Common myeloid progenitor, CD34-positive (primary cell): ENCODE results near the gene LILRB3.
"Not testable (repeated sequence)": the region's sequence is repeated elsewhere in the genome, so short reads cannot be mapped to it uniquely, and the experiment has no call there.

Experiments
- CTCF ChIA-PET: fragments of 350-600 bp; sonication (Branson Sonifier 250); formaldehyde crosslinking; loops from one replicate; lab custom pipeline; 2021; ENCODE audit warnings: antibody characterized with exemption; lab: Charles Lee
- POLR2A ChIA-PET: fragments of 350-600 bp; sonication (Branson Sonifier 250); formaldehyde crosslinking; loops from one replicate; lab custom pipeline; 2021; ENCODE audit warnings: antibody characterized with exemption; lab: Charles Lee
- DNase-seq, 3 donors: peaks; one replicate each; pipeline versions ENCODE4 v3.0.0 to v3.0.0-alpha.2; 2013
- H3K27ac ChIP-seq, 2 experiments: 1 replicate in 1 of 2; 2 replicates in 1 of 2; pipeline ENCODE4 v1.7.0; 2013; ENCODE audit warnings: inconsistent platforms in 2 of 2, low read length in 2 of 2, mild to moderate bottlenecking in 2 of 2, low read depth in 1 of 2, moderate library complexity in 1 of 2; ENCODE audit not compliant: severe bottlenecking in 2 of 2, insufficient read depth in 1 of 2, poor library complexity in 1 of 2
- H3K27me3 ChIP-seq, 5 experiments: replicated peaks in 2 of 5; 1 replicate in 3 of 5; 2 replicates in 2 of 5; pipeline versions ENCODE4 v1.6.1 to v1.7.0; 2013; ENCODE audit warnings: low read length in 4 of 5, mild to moderate bottlenecking in 2 of 5, moderate library complexity in 2 of 5, inconsistent platforms in 1 of 5; ENCODE audit not compliant: insufficient read depth in 5 of 5, control insufficient read depth in 4 of 5
- H3K36me3 ChIP-seq, 4 experiments: 1 replicate in 2 of 4; 2 replicates in 2 of 4; pipeline versions ENCODE4 v1.6.1 to v1.7.0; 2013; ENCODE audit warnings: low read length in 3 of 4, control low read depth in 1 of 4, mild to moderate bottlenecking in 1 of 4; ENCODE audit not compliant: control insufficient read depth in 4 of 4, insufficient read depth in 4 of 4
- H3K4me1 ChIP-seq, 4 experiments: 1 replicate in 3 of 4; 2 replicates in 1 of 4; pipeline versions ENCODE4 v1.6.1 to v1.7.1; 2013; ENCODE audit warnings: low read length in 3 of 4, mild to moderate bottlenecking in 3 of 4, control low read depth in 1 of 4, inconsistent platforms in 1 of 4, moderate library complexity in 1 of 4; ENCODE audit not compliant: control insufficient read depth in 4 of 4, insufficient read depth in 4 of 4; ENCODE audit errors: control extremely low read depth in 1 of 4
- H3K4me3 ChIP-seq, 7 experiments: 1 replicate in 4 of 7; 2 replicates in 3 of 7; pipeline versions ENCODE4 v1.5.1 to v1.7.0; 2013; ENCODE audit warnings: mild to moderate bottlenecking in 7 of 7, low read length in 6 of 7, moderate library complexity in 6 of 7, inconsistent platforms in 2 of 7, low read depth in 2 of 7, control low read depth in 1 of 7; ENCODE audit not compliant: insufficient read depth in 4 of 7, control insufficient read depth in 1 of 7; ENCODE audit errors: extremely low read depth in 1 of 7
- H3K9me3 ChIP-seq, 5 experiments: 1 replicate in 4 of 5; 2 replicates in 1 of 5; pipeline versions ENCODE4 v1.6.1 to v1.7.1; 2013; ENCODE audit warnings: low read length in 4 of 5, mild to moderate bottlenecking in 2 of 5, inconsistent platforms in 1 of 5, low read depth in 1 of 5, moderate library complexity in 1 of 5; ENCODE audit not compliant: control insufficient read depth in 4 of 5, insufficient read depth in 2 of 5; ENCODE audit errors: control extremely low read depth in 1 of 5
- WGBS: methylation state at CpG from one replicate; pipeline ENCODE4 v1.1.5; 2013; ENCODE audit not compliant: insufficient coverage; 5-methylcytosine and 5-hydroxymethylcytosine counted together

LILRB3 gene

GRCh38 chr19:54218960-54219661, 3.7 kb downstream of the LILRB3 start:
- 97% methylated on average over 19 of the region's 27 CpGs for WGBS
- no peak overlapping the region for H3K4me3 ChIP-seq
- POLR2A ChIA-PET = no interaction called here
- CTCF ChIA-PET = interaction anchor here (1.2 kb wide), 2 partner anchors 13 to 19 kb away, joined by 3 read pairs; partner anchors contain the start of gene RPS9
- no peaks in the 10 kb centered on the region for H3K27me3 ChIP-seq
- H3K27ac ChIP-seq = no peak overlapping the region
- no peaks in the 10 kb centered on the region for H3K9me3 ChIP-seq
- peaks cover 0 to 6% (median 3%) of the 10 kb centered on the region in 4 experiments for H3K4me1 ChIP-seq
- no peak for DNase-seq
- peaks cover 0 to 8% (median 0%) of the 10 kb centered on the region in 4 experiments for H3K36me3 ChIP-seq

- DNase-seq = no peak
- peaks cover 0 to 5% (median 2%) of the 10 kb centered on the region in 4 experiments for H3K4me1 ChIP-seq
- H3K27ac ChIP-seq = no peak overlapping the region
- no peaks in the 10 kb centered on the region for H3K27me3 ChIP-seq
- 99% methylated on average over 8 of the region's 8 CpGs for WGBS
- no peaks in the 10 kb centered on the region for H3K9me3 ChIP-seq
- H3K4me3 ChIP-seq = no peak overlapping the region
- peaks cover 0 to 8% (median 0%) of the 10 kb centered on the region in 4 experiments for H3K36me3 ChIP-seq
- CTCF ChIA-PET = interaction anchor here (1.2 kb wide), 1 partner anchor 14 kb away, joined by 3 read pairs; no protein-coding TSS in a partner anchor
- POLR2A ChIA-PET = no interaction called here
Observed at GRCh38 chr19:54218259-54218658, 4.5 kb downstream of the LILRB3 start.

GRCh38 chr19:54217517-54218247, 5.1 kb downstream of the LILRB3 start:
- H3K4me3 ChIP-seq, DNase-seq, POLR2A ChIA-PET, H3K4me1 ChIP-seq, H3K27ac ChIP-seq, H3K36me3 ChIP-seq, H3K27me3 ChIP-seq, H3K9me3 ChIP-seq: not testable (repeated sequence)
- CTCF ChIA-PET = interaction anchor here (1.2 kb wide), 1 partner anchor 15 kb away, joined by 3 read pairs; no protein-coding TSS in a partner anchor
- 90% methylated on average over 5 of the region's 20 CpGs for WGBS

- no peaks in the 10 kb centered on the region for H3K9me3 ChIP-seq
- H3K4me1 ChIP-seq = peaks cover 0 to 14% (median 4%) of the 10 kb centered on the region in 4 experiments
- 93% methylated on average over 5 of the region's 9 CpGs for WGBS
- no peak for DNase-seq
- no peaks in the 10 kb centered on the region for H3K27me3 ChIP-seq
- no peak overlapping the region for H3K4me3 ChIP-seq
- H3K36me3 ChIP-seq = peaks cover 0 to 8% (median 0%) of the 10 kb centered on the region in 4 experiments
- POLR2A ChIA-PET = interaction anchor here (0.8 kb wide), 1 partner anchor 11 kb away, joined by 3 read pairs; no protein-coding TSS in a partner anchor
- H3K27ac ChIP-seq = no peak overlapping the region
- CTCF ChIA-PET = interaction anchor here (1.4 kb wide), 1 partner anchor 15 kb away, joined by 4 read pairs; no protein-coding TSS in a partner anchor
Observed at GRCh38 chr19:54216869-54217268, 5.9 kb downstream of the LILRB3 start.

- DNase-seq, CTCF ChIA-PET, H3K4me3 ChIP-seq, H3K27ac ChIP-seq, H3K27me3 ChIP-seq, POLR2A ChIA-PET, H3K9me3 ChIP-seq, H3K36me3 ChIP-seq: not testable (repeated sequence)
- peaks cover 10 to 31% (median 21%) of the 10 kb centered on the region in 4 experiments for H3K4me1 ChIP-seq
- no CpG with 5 or more reads among the region's 19 CpGs for WGBS
Observed at GRCh38 chr19:54214734-54215133, 8.1 kb downstream of the LILRB3 start.

GRCh38 chr19:54214217-54214616, 8.6 kb downstream of the LILRB3 start:
- H3K27me3 ChIP-seq, H3K27ac ChIP-seq, H3K9me3 ChIP-seq, POLR2A ChIA-PET, H3K36me3 ChIP-seq, CTCF ChIA-PET, H3K4me3 ChIP-seq, DNase-seq: not testable (repeated sequence)
- no CpG with 5 or more reads among the region's 5 CpGs for WGBS
- H3K4me1 ChIP-seq = peaks cover 10 to 36% (median 26%) of the 10 kb centered on the region in 4 experiments
